Stimulated activated CD8-positive, alpha-beta memory T cell treated with anti-CD3 and anti-CD28 coated beads, Interleukin-15, amount 100 ng/mL, for 4 hours (primary cell): Measurements from ENCODE around the gene ACBD5.
A peak's percentile ranks its signal among the peaks of the same experiment; 100 is the strongest.
"Not testable (repeated sequence)": the region's sequence is repeated elsewhere in the genome, so short reads cannot be mapped to it uniquely, and the experiment has no call there.

ENCODE experiments used
- DNase-seq, 2 donors: peaks; one replicate each; pipeline ENCODE4 v3.0.0-alpha.2; 2020; ENCODE audit warnings: low read depth in 2 of 2

Gene ACBD5, protein sequence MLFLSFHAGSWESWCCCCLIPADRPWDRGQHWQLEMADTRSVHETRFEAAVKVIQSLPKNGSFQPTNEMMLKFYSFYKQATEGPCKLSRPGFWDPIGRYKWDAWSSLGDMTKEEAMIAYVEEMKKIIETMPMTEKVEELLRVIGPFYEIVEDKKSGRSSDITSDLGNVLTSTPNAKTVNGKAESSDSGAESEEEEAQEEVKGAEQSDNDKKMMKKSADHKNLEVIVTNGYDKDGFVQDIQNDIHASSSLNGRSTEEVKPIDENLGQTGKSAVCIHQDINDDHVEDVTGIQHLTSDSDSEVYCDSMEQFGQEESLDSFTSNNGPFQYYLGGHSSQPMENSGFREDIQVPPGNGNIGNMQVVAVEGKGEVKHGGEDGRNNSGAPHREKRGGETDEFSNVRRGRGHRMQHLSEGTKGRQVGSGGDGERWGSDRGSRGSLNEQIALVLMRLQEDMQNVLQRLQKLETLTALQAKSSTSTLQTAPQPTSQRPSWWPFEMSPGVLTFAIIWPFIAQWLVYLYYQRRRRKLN

GRCh38 chr10:27240212-27241009, at the start of gene ACBD5:
Gene ACBD5, minus strand, starts transcription at chr10:27240797. Its CDS starts 109 bp downstream, at chr10:27240688.
- DNase-seq, result peak; percentile 46 to 55

GRCh38 chr10:27285093-27285492, 44.5 kb upstream of the ACBD5 start:
- no peak for DNase-seq

GRCh38 chr10:27276581-27276980, 36.0 kb upstream of the ACBD5 start:
- no peak for DNase-seq

- DNase-seq, result not testable (repeated sequence)
Measured at GRCh38 chr10:27266025-27266424, 25.4 kb upstream of the ACBD5 start.

DNA sequence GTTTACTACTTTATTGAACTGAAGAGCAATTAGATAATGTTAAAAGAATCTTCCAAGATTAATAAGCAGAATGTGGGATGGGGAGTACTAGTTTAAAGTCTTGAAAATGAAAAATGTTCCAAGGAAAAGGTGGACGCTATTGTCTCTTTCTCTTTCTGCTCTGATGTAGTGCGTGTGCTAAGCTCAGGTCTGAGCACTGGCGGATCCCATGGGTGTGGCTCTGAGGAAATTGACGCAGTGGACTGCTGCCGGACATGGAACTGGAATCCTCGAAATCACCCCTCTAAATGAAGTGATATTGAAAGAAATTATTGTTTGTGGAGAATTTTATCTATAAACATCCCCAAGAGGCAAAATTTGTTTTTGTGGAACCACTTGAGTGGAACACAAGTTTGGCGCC, 22.2 kb upstream of the ACBD5 start:
- DNase-seq, result not testable (repeated sequence)

GRCh38 chr10:27258838-27259812, 18.5 kb upstream of the ACBD5 start:
- no peak for DNase-seq

- no peak for DNase-seq
Measured at GRCh38 chr10:27258492-27258837, 17.9 kb upstream of the ACBD5 start.

GRCh38 chr10:27256299-27257189, 15.9 kb upstream of the ACBD5 start:
- no peak for DNase-seq

GRCh38 chr10:27253576-27253975, 13.0 kb upstream of the ACBD5 start:
- no peak for DNase-seq

DNA sequence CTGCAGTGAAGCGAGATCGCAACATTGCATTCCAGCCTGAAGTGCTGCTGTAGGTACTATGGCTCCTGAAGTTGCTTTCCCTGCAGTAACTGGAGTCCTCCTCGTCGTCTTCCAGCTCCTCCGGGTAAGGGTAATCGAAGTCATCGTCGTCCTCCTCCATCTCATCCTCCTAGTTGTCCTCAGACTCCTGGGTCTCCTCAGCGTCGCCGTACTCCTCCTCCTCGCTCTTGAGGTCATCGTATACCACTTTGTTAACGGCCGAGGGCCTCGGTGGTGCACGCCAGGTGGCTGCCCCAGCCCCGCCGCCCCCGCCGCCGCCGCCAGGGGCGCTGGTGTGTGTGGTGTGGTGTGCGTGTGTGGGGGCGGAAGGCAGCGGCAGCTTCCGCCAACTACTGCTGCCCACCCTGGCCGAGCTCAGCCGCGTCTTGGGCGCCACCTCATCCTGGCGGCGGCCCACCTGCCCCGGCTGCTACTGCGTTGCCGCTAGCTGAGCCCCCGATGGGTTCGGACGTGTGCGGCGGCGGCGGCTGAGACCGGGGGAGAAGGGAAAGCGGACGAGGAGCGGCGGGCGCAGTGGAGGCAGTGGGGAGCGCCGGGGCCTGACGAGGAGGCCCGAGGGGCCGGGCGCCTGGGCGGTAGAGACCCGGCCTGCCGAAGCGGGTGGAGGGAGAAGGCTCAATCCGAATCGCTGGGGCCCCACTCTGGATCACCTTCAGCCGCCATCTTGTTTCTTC, 11.8 kb upstream of the ACBD5 start:
- peak; percentile 51 to 70 for DNase-seq

GRCh38 chr10:27251554-27251953, 11.0 kb upstream of the ACBD5 start:
- no peak for DNase-seq

- no peak for DNase-seq
Measured at GRCh38 chr10:27248215-27248614, 7.6 kb upstream of the ACBD5 start.

GRCh38 chr10:27247441-27247840, 6.8 kb upstream of the ACBD5 start:
- no peak for DNase-seq

- DNase-seq, result no peak
Measured at GRCh38 chr10:27247006-27247405, 6.4 kb upstream of the ACBD5 start.

GRCh38 chr10:27245836-27246235, 5.2 kb upstream of the ACBD5 start:
- DNase-seq, result no peak

DNA sequence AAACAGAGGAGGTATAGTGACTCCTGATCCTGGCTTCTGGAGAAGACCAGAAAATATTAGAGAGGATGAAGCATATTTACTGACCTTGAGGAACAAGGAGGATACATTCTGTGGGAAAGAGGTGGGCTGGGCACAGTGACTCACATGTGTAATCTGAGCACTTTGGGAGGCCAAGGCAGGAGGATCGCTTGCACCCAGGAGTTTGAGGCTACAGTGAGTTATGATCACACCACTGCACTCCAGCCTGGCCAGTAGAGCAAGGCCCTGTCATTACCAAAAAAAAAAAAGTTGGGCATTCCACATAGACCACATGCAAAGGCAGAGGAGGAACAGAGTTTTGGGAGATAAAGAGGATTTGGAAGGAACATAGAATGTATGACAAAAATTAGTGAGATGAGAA, 4.4 kb upstream of the ACBD5 start:
- DNase-seq, result no peak

GRCh38 chr10:27242951-27243551, 2.5 kb upstream of the ACBD5 start:
- peak; percentile 27 to 69 for DNase-seq

DNA sequence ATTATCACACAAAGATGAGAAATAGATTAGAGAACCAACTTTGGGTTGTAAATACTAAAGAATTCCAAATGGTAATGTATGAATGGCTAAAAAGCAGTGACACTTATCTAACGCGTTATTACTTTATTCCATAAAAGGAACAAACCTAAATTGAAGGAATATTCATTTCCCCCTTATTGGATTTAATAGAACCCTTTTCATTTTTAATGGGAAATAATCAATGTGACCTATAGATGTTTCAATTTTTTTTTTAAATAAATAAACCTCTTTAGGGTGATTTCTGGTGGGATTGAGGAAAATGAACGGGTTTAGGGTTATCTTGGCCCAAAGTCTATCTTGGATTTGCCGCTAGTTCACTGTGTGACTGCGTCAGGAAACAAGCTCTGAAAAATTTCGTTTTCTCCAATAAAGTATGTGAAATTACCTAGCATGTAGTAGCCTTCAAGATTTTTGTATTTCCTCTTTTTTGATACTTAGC, 1.9 kb upstream of the ACBD5 start:
- DNase-seq, result no peak
